Right atrium auricular region (tissue), 2 donors: Measurements from ENCODE around the gene CCDC194. TPM values are rescaled to one million over a fixed set of nuclear protein-coding genes. Genes with fewer than 3 reads are reported as not detected.
A peak's percentile ranks its signal among the peaks of the same experiment; 100 is the strongest.
"Not testable (repeated sequence)": the region's sequence is repeated elsewhere in the genome, so short reads cannot be mapped to it uniquely, and the experiment has no call there.

Experiments used
- DNase-seq: peaks from one replicate; pipeline ENCODE4 v3.0.0-alpha.2; 2019; ENCODE audit warnings: low spot score
- H3K27ac ChIP-seq, 2 donors: fragments of 200-600 bp; sonication (generic); 1 replicate in 1 of 2; 2 replicates in 1 of 2; pipeline ENCODE4 v1.5.1; 2016 to 2019
- H3K27me3 ChIP-seq, 2 donors: fragments of 200-600 bp; sonication (generic); one replicate each; pipeline versions ENCODE4 v1.5.1 to v1.6.0; 2017 to 2019
- H3K36me3 ChIP-seq: fragments of 200-600 bp; sonication (generic); one replicate; pipeline ENCODE4 v1.5.1; 2016
- H3K4me1 ChIP-seq, 2 donors: fragments of 200-600 bp; sonication (generic); one replicate each; pipeline versions ENCODE4 v1.5.1 to v1.6.0; 2017 to 2019
- H3K4me3 ChIP-seq, 2 donors: fragments of 200-600 bp; sonication (generic); 1 replicate in 1 of 2; 2 replicates in 1 of 2; pipeline ENCODE4 v1.5.1; 2017 to 2019; ENCODE audit warnings: mild to moderate bottlenecking in 1 of 2, moderate library complexity in 1 of 2
- H3K9me3 ChIP-seq, 2 donors: fragments of 200-600 bp; sonication (generic); one replicate each; pipeline ENCODE4 v1.5.1; 2019
- total RNA-seq, 2 donors: library from RNA; depleted of rRNA; stranded (reverse); fragments of >200 nt; gene quantifications; one replicate each; pipeline ENCODE4 v1.1.0, GENCODE V29; 2016
- TF ChIP-seq, protein P1 (sequence below), 2 donors: fragments of 200-600 bp; sonication (generic); IDR thresholded peaks; one replicate each; pipeline ENCODE4 v1.5.1; 2019; ENCODE audit warnings: antibody characterized with exemption in 2 of 2

The CCDC194 gene
- total RNA-seq, 2 donors from 2014 or later: not detected

DNA sequence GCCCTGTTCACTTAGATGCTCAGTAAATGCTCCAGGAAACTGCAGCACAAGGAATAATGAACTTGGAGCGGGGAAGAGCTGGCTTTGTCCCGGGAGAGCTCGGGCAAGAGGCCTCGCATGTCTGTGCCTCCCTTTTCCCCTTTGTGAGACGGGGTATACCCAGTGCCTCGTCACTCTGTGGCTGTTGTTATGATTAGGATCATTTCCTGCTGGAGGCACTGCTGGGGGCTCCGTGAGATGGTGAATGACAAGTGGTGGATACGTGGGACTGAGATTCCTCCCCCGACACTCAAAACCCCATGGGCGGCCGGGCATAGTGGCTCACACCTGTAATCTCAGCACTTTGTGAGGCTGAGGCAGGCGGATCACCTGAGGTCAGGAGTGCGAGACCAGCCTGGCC lies 15.7 kb downstream of the CCDC194 start:
- Histone ChIP-seq H3K27ac (no peak overlapping the region), H3K4me1 (peaks cover 0 to 15% of the 10 kb centered on the region in 2 donors), H3K27me3 (no peaks in the 10 kb centered on the region), H3K4me3 (no peak overlapping the region), H3K36me3 (no peaks in the 10 kb centered on the region), H3K9me3 (no peaks in the 10 kb centered on the region)
- DNase-seq: no peak
- TF ChIP-seq, protein P1, sequence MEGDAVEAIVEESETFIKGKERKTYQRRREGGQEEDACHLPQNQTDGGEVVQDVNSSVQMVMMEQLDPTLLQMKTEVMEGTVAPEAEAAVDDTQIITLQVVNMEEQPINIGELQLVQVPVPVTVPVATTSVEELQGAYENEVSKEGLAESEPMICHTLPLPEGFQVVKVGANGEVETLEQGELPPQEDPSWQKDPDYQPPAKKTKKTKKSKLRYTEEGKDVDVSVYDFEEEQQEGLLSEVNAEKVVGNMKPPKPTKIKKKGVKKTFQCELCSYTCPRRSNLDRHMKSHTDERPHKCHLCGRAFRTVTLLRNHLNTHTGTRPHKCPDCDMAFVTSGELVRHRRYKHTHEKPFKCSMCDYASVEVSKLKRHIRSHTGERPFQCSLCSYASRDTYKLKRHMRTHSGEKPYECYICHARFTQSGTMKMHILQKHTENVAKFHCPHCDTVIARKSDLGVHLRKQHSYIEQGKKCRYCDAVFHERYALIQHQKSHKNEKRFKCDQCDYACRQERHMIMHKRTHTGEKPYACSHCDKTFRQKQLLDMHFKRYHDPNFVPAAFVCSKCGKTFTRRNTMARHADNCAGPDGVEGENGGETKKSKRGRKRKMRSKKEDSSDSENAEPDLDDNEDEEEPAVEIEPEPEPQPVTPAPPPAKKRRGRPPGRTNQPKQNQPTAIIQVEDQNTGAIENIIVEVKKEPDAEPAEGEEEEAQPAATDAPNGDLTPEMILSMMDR (IDR thresholded peaks at IDR 0.05): no peak

DNA sequence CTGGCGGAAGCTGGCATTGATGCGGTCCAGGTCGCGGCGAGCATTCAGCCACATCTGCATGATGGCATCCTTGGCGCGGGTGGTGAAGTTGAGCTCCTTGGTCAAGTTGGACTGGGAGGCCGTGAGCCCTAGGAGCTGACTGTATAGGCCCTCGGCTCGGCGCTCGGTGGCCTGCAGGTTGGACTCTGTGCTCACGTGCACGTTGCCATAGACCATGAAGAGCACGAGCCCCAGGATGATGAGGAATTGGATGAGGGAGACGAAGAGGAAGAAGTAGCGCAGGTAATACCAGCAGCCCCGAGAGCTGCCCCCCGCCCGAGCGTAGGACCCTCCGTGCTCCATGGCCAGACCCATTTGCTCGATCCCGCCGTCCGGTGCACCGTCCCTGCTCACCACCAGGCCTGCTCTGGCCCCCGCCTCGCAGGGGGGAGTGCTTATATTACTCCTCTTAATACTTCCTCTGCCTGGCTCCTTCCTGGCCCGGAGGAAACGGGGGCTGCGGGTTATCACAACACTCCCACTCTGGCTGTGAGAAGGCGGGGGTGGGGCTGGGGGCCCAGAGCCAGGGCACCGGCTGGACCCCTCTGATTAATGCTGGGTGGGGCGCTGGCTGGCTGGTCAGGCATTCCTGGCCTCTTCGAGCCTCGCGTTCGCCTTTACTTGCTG lies 16.9 kb downstream of the CCDC194 start, which contains the start of gene PLVAP:
PLVAP (minus strand) TSS at position 408 of the 666 bp plus-strand sequence; CDS start at position 354, 54 bp downstream.
- peak within 1 kb of the TSS in 1 of 2 donors; percentile 27 for H3K4me3 ChIP-seq
- TF ChIP-seq, protein P1 (IDR thresholded peaks at IDR 0.05): no peak
- H3K4me1 ChIP-seq: peaks cover 0 to 5% of the 10 kb centered on the region in 2 donors
- DNase-seq: peak; percentile 75
- no peak within 1 kb of the TSS for H3K27ac ChIP-seq
- no peaks in the 10 kb centered on the region for H3K9me3 ChIP-seq
- no peaks in the 10 kb centered on the region for H3K27me3 ChIP-seq
- no peaks in the 10 kb centered on the region for H3K36me3 ChIP-seq

DNA sequence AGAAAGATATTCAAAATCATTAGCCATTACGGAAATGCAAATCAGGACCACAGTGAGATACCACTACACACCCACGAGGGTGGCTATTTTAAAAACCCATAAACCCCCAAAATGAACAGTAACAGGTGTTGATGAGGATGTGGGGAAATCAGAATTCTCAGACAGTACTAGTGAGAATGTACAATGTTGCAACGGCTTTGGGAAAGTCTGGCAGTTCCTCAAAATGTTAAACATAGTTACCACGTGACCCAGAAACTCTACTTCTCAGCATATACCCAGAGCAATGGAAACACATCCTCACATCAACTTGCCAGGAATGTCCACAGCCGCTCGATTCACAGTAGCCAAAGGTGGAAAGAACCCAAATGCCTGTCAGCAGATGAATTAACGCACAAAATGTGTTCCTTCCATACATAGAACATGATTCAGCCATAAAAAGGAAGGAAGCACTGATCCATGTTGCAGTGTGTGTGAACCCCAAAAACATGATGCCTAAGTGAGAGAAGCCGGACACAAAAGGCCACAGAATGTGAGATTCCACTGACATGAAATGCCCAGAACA lies 23.9 kb downstream of the CCDC194 start:
- DNase-seq: no peak
- no peaks in the 10 kb centered on the region for H3K9me3 ChIP-seq
- H3K4me1 ChIP-seq: no peaks in the 10 kb centered on the region
- TF ChIP-seq, protein P1 (IDR thresholded peaks at IDR 0.05): no peak
- no peaks in the 10 kb centered on the region for H3K36me3 ChIP-seq
- no peak overlapping the region for H3K4me3 ChIP-seq
- no peaks in the 10 kb centered on the region for H3K27me3 ChIP-seq
- no peak overlapping the region for H3K27ac ChIP-seq

DNA sequence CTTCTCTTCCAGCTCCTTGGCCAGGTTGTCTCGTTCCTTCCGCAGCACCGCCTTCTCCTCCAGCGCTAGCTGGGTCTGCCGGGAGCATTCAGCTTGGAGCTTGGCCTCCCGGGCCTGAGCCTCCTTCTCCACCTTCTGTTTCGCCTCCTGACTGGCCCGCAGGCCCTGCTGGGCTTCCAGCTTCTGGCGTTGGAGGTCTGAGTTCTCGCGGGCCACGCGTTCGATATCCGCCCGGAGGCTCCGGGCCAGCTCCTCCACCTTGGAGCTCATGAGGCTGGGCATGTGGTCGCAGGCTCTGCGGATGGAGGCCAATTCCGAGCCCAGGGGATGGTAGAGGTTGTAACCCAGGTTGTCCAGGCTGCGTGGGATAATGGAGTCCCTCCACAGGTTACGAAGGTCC lies 28.6 kb downstream of the CCDC194 start:
- H3K4me3 ChIP-seq: no peak overlapping the region
- no peak for DNase-seq
- no peaks in the 10 kb centered on the region for H3K4me1 ChIP-seq
- H3K36me3 ChIP-seq: no peaks in the 10 kb centered on the region
- TF ChIP-seq, protein P1 (IDR thresholded peaks at IDR 0.05): no peak
- no peaks in the 10 kb centered on the region for H3K27me3 ChIP-seq
- no peaks in the 10 kb centered on the region for H3K9me3 ChIP-seq
- H3K27ac ChIP-seq: no peak overlapping the region

DNA sequence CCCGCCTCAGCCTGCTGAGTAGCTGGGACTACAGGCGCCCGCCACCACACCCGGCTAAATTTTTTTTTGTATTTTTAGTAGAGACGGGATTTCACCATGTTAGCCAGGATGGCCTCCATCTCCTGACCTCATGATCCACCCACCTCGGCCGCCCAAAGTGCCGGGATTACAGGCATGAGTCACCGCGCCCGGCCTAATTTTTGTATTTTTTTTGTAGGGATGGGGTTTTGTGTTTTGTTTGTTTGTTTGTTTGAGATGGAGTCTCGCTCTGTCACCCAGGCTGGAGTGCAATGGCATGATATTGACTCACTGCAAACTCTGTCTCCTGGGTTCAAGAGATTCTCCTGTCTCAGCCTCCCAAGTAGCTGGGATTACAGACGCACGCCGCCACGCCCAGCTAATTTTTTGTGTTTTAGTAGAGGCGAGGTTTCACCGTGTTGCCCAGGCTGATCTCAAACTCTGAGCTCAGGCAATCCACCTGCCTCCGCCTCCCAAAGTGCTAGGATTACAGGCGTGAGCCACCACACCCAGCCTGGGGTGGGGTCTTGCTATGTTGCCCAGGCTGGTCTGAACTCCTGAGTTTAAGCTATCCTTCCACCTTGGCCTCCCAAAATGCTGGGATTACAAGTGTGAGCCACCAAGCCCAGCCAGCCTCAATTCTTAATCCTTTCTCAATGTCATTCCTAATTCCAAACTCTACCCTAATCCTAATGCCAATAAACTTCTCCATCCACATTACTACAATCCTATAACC lies 30.0 kb downstream of the CCDC194 start:
- H3K4me1 ChIP-seq, H3K9me3 ChIP-seq, H3K36me3 ChIP-seq, H3K27me3 ChIP-seq, H3K4me3 ChIP-seq, H3K27ac ChIP-seq, DNase-seq: not testable (repeated sequence)
